ENCODE results near the gene LRRC9.

LRRC9 gene

GRCh38 chr14:59959668-59960067 is 39.7 kb downstream of the LRRC9 start:
- H3K4me3 ChIP-seq (ENCODE audit: low read length): no peak overlapping the region
- no peak for DNase-seq (ENCODE audit: low read depth)
- no peak for TF ChIP-seq CTCF (conservative IDR thresholded peaks at IDR 0.05; ENCODE audit: low read depth, low read length)

- no peak for DNase-seq (ENCODE audit: low read depth)
- no peak overlapping the region for H3K4me3 ChIP-seq (ENCODE audit: low read length)
- TF ChIP-seq CTCF (conservative IDR thresholded peaks at IDR 0.05; ENCODE audit: low read depth, low read length): no peak
These were observed 41.6 kb downstream of the LRRC9 start for GRCh38 chr14:59961518-59962062.

- no peak for DNase-seq (ENCODE audit: low read depth)
- no peak overlapping the region for H3K4me3 ChIP-seq (ENCODE audit: low read length)
- no peak for TF ChIP-seq CTCF (conservative IDR thresholded peaks at IDR 0.05; ENCODE audit: low read depth, low read length)
These were observed 44.5 kb downstream of the LRRC9 start for GRCh38 chr14:59964251-59965007.

GRCh38 chr14:59969319-59969718 is 49.4 kb downstream of the LRRC9 start:
- no peak for TF ChIP-seq CTCF (conservative IDR thresholded peaks at IDR 0.05; ENCODE audit: low read depth, low read length)
- DNase-seq (ENCODE audit: low read depth): no peak
- H3K4me3 ChIP-seq (ENCODE audit: low read length): no peak overlapping the region

GRCh38 chr14:59981564-59981963 is 61.6 kb downstream of the LRRC9 start:
- TF ChIP-seq CTCF (conservative IDR thresholded peaks at IDR 0.05; ENCODE audit: low read depth, low read length): no peak
- DNase-seq (ENCODE audit: low read depth): no peak
- no peak overlapping the region for H3K4me3 ChIP-seq (ENCODE audit: low read length)

GRCh38 chr14:59983048-59983447 is 63.1 kb downstream of the LRRC9 start:
- no peak overlapping the region for H3K4me3 ChIP-seq (ENCODE audit: low read length)
- DNase-seq (ENCODE audit: low read depth): no peak
- TF ChIP-seq CTCF (conservative IDR thresholded peaks at IDR 0.05; ENCODE audit: low read depth, low read length): no peak

- no peak overlapping the region for H3K4me3 ChIP-seq (ENCODE audit: low read length)
- DNase-seq (ENCODE audit: low read depth): no peak
- TF ChIP-seq CTCF (conservative IDR thresholded peaks at IDR 0.05; ENCODE audit: low read depth, low read length): no peak
These were observed 66.7 kb downstream of the LRRC9 start for GRCh38 chr14:59986556-59987059.

Data from retinal pigment epithelial cell (primary cell).